HCT116 (cell line): Measurements from ENCODE around the gene IFT88.

Experiments
- CTCF ChIP-seq, 3 experiments: fragments of 200-600 bp in 1 of 3; sonication (generic) in 1 of 3; IDR thresholded peaks in 2 of 3; conservative IDR thresholded peaks in 1 of 3; 2 replicates each; pipeline ENCODE4 v1.5.1; 2012 to 2017; ENCODE audit warnings: low read depth in 2 of 3, low read length in 2 of 3, antibody characterized with exemption in 1 of 3, borderline replicate concordance in 1 of 3, control low read depth in 1 of 3, mild to moderate bottlenecking in 1 of 3, mixed read lengths in 1 of 3, mixed run types in 1 of 3, moderate library complexity in 1 of 3; ENCODE audit not compliant: insufficient read depth in 1 of 3
- EZH2 ChIP-seq: fragments of 200-600 bp; sonication (generic); IDR thresholded peaks from 2 replicates; pipeline ENCODE4 v1.6.1; 2017; ENCODE audit warnings: antibody characterized with exemption, mixed run types
- MAX ChIP-seq: IDR thresholded peaks from 2 replicates; pipeline ENCODE4 v1.6.1; 2012
- POLR2A ChIP-seq: IDR thresholded peaks from 2 replicates; pipeline ENCODE4 v1.7.0; 2011; ENCODE audit warnings: borderline replicate concordance; ENCODE audit not compliant: insufficient read depth, insufficient read length; ENCODE audit errors: extremely low read depth
- POLR2AphosphoS5 ChIP-seq: IDR thresholded peaks from 2 replicates; pipeline ENCODE4 v1.6.1; 2011; ENCODE audit warnings: mild to moderate bottlenecking, low read depth, low read length, moderate library complexity
- SRF ChIP-seq: IDR thresholded peaks from 2 replicates; pipeline ENCODE4 v1.6.1; 2012; ENCODE audit warnings: low read depth
- TCF7L2 ChIP-seq: IDR thresholded peaks from 2 replicates; pipeline ENCODE4 v1.7.0; 2011; ENCODE audit warnings: borderline replicate concordance, inconsistent platforms; ENCODE audit not compliant: insufficient read depth, insufficient read length; ENCODE audit errors: extremely low read depth
- YY1 ChIP-seq: IDR thresholded peaks from 2 replicates; pipeline ENCODE4 v1.6.1; 2011; ENCODE audit warnings: low read length, low read depth, moderate library complexity, mild to moderate bottlenecking; ENCODE audit not compliant: insufficient replicate concordance; ENCODE audit errors: extremely low read depth
- ZFX ChIP-seq: fragments of 450-650 bp; IDR thresholded peaks from 2 replicates; pipeline ENCODE4 v1.6.1; 2017
- TF ChIP-seq, protein P1 (sequence below): IDR thresholded peaks from 2 replicates; pipeline ENCODE4 v1.6.1; 2012; ENCODE audit warnings: low read depth
- TF ChIP-seq, protein P2 (sequence below): IDR thresholded peaks from 2 replicates; pipeline ENCODE4 v1.6.1; 2012

DNA sequence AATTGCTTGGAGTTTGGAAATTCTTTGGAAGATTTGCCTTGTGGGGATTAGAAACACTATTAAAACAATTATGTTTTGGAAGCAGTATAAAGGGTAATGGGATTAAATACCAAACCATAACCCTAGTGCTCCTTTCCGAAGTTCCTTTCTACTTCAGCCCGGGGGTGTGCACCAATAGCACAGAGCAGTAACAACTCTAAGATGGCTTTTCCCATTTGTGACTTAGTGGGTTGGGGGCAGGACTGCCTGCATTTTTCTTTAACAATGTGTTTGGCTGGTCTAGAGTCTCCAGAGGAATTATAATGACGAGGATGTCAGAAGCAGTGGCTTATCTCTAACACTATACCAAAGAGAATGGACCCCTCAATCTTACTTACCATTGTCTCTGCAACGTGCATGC, 124.7 kb downstream of the IFT88 start:
- TF ChIP-seq CTCF (IDR thresholded peaks at IDR 0.05 in 2 of 3, conservative IDR thresholded peaks at IDR 0.05 in 1 of 3; ENCODE audit: borderline replicate concordance in 1 of 3, insufficient read depth in 1 of 3, low read depth in 2 of 3, low read length in 2 of 3) (no peak), POLR2AphosphoS5 (no peak), POLR2A (no peak), TCF7L2 (no peak), EZH2 (no peak), ZFX (no peak), SRF (no peak), YY1 (no peak), MAX (no peak)
- TF ChIP-seq, protein P1, sequence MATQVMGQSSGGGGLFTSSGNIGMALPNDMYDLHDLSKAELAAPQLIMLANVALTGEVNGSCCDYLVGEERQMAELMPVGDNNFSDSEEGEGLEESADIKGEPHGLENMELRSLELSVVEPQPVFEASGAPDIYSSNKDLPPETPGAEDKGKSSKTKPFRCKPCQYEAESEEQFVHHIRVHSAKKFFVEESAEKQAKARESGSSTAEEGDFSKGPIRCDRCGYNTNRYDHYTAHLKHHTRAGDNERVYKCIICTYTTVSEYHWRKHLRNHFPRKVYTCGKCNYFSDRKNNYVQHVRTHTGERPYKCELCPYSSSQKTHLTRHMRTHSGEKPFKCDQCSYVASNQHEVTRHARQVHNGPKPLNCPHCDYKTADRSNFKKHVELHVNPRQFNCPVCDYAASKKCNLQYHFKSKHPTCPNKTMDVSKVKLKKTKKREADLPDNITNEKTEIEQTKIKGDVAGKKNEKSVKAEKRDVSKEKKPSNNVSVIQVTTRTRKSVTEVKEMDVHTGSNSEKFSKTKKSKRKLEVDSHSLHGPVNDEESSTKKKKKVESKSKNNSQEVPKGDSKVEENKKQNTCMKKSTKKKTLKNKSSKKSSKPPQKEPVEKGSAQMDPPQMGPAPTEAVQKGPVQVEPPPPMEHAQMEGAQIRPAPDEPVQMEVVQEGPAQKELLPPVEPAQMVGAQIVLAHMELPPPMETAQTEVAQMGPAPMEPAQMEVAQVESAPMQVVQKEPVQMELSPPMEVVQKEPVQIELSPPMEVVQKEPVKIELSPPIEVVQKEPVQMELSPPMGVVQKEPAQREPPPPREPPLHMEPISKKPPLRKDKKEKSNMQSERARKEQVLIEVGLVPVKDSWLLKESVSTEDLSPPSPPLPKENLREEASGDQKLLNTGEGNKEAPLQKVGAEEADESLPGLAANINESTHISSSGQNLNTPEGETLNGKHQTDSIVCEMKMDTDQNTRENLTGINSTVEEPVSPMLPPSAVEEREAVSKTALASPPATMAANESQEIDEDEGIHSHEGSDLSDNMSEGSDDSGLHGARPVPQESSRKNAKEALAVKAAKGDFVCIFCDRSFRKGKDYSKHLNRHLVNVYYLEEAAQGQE, result no peak
- TF ChIP-seq, protein P2, sequence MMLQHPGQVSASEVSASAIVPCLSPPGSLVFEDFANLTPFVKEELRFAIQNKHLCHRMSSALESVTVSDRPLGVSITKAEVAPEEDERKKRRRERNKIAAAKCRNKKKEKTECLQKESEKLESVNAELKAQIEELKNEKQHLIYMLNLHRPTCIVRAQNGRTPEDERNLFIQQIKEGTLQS, result no peak
